ENCODE data around the gene DDX51.
"Not testable (repeated sequence)": the region's sequence is repeated elsewhere in the genome, so short reads cannot be mapped to it uniquely, and the experiment has no call there.

Gene DDX51

DNA sequence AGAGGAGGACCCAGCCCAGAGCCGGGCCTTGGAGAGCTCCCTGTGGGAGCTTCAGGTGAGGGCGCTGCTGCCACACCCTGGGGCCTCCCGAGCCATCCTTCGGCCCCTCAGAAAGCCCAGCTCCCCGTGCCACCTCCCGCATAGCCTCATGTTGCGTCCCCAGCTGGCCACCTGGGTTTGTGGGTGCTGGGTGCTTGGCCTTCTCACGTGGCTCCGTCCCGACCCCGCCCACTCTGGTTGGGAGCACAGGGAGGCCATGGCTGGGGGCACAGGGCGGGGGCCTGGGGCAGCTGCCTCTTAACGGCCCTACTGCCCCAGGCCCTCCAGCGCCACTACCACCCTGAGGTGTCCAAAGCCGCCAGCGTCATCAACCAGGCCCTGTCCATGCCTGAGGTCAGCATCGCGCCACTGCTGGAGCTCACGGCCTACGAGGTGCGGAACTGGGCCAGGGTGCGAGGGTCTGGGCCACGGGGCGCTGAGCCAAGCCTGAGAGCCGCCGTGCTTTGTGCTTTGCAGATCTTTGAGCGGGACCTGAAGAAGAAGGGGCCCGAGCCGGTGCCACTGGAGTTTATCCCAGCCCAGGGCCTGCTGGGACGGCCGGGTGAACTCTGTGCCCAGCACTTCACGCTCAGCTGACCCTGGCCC, 7.8 kb upstream of the DDX51 start:
- Histone ChIP-seq H3K27me3 (ENCODE audit: control insufficient read depth in 1 of 2, insufficient read depth in 1 of 2, low read length in 2 of 2) (peaks cover 0 to 12% of the 10 kb centered on the region in 2 experiments), H4K8ac (ENCODE audit: low read length) (no peak overlapping the region)

DNA sequence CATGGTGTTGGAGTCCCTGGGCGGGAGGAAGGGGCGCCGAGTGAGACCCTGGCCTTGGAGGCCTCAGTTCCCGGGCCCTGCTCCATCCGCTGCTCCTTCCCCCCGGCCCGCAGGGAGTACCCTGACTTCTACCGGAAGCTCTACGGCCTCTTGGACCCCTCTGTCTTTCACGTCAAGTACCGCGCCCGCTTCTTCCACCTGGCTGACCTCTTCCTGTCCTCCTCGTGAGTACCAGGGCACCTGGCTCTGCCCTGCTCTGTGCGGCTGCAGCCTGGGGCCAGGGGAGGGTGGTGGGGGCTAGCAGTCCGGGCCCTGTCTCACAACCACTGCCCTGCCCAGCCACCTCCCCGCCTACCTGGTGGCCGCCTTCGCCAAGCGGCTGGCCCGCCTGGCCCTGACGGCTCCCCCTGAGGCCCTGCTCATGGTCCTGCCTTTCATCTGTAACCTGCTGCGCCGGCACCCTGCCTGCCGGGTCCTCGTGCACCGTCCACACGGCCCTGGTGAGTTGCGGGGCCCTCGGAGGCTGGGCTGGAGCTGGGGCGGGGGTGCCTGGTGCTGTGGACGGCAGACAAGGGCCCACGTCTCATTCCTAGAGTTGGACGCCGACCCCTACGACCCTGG, 7.1 kb upstream of the DDX51 start:
- Histone ChIP-seq H2AFZ (ENCODE audit: low read depth, low read length) (no peak overlapping the region), H3K27ac (ENCODE audit: low read length, poor library complexity, severe bottlenecking) (no peak overlapping the region), H3K4ac (ENCODE audit: low read depth in 1 of 2, low read length in 2 of 2) (no peak overlapping the region), H3K4me3 (ENCODE audit: insufficient read depth in 1 of 2, low read depth in 1 of 2, low read length in 2 of 2) (no peak overlapping the region), H3K4me1 (ENCODE audit: control insufficient read depth, insufficient read depth, low read depth, low read length) (peaks cover 6% of the 10 kb centered on the region), H3K9me3 (ENCODE audit: control insufficient read depth, low read length) (no peaks in the 10 kb centered on the region), H3K79me1 (replicated peaks; ENCODE audit: low read length, poor library complexity, severe bottlenecking) (peaks cover 35% of the 10 kb centered on the region), H2BK120ac (ENCODE audit: low read depth, low read length) (no peak overlapping the region), H3K27me3 (ENCODE audit: control insufficient read depth in 1 of 2, insufficient read depth in 1 of 2, low read length in 2 of 2) (peaks cover 0 to 12% of the 10 kb centered on the region in 2 experiments), H3K4me2 (ENCODE audit: low read length, poor library complexity, severe bottlenecking) (no peak overlapping the region), H4K91ac (ENCODE audit: low read length) (no peak overlapping the region), H4K8ac (ENCODE audit: low read length) (no peak overlapping the region), H2BK12ac (ENCODE audit: low read length in 2 of 2) (no peak overlapping the region), H3K9ac (ENCODE audit: low read length) (no peak overlapping the region), H2BK5ac (ENCODE audit: low read depth, low read length, poor library complexity, severe bottlenecking) (no peak overlapping the region), H3K23ac (ENCODE audit: low read length in 2 of 2) (no peak overlapping the region), H2BK15ac (ENCODE audit: low read depth, poor library complexity, severe bottlenecking) (no peak overlapping the region), H3K14ac (ENCODE audit: low read length in 2 of 2) (no peak overlapping the region), H2AK5ac (ENCODE audit: low read length, severe bottlenecking) (no peak overlapping the region), H3K18ac (ENCODE audit: low read depth in 1 of 2, low read length in 2 of 2) (no peak overlapping the region), H3K36me3 (ENCODE audit: control insufficient read depth in 1 of 2, insufficient read depth in 2 of 2, low read depth in 1 of 2, low read length in 2 of 2) (peaks cover 11 to 66% of the 10 kb centered on the region in 2 experiments)
- 96% methylated on average over 31 of the region's 36 CpGs for WGBS
- DNase-seq = no peak

More for the DNA sequence above, 7.8 kb upstream of the DDX51 start:
- no peak overlapping the region for H3K4me2 ChIP-seq (ENCODE audit: low read length, poor library complexity, severe bottlenecking)
- 91% methylated on average over 32 of the region's 32 CpGs for WGBS
- H3K4me1 ChIP-seq (ENCODE audit: control insufficient read depth, insufficient read depth, low read depth, low read length) = peaks cover 8% of the 10 kb centered on the region
- no peak overlapping the region for H2BK120ac ChIP-seq (ENCODE audit: low read depth, low read length)
- H2AFZ ChIP-seq (ENCODE audit: low read depth, low read length) = no peak overlapping the region
- no peaks in the 10 kb centered on the region for H3K9me3 ChIP-seq (ENCODE audit: control insufficient read depth, low read length)
- no peak overlapping the region for H3K4me3 ChIP-seq (ENCODE audit: insufficient read depth in 1 of 2, low read depth in 1 of 2, low read length in 2 of 2)
- H2AK5ac ChIP-seq (ENCODE audit: low read length, severe bottlenecking) = no peak overlapping the region
- peak overlapping the region; percentile 60 for H2BK15ac ChIP-seq (ENCODE audit: low read depth, poor library complexity, severe bottlenecking)
- no peak overlapping the region for H2BK12ac ChIP-seq (ENCODE audit: low read length in 2 of 2)
- no peak overlapping the region for H2BK5ac ChIP-seq (ENCODE audit: low read depth, low read length, poor library complexity, severe bottlenecking)
- H3K4ac ChIP-seq (ENCODE audit: low read depth in 1 of 2, low read length in 2 of 2) = no peak overlapping the region
- H3K18ac ChIP-seq (ENCODE audit: low read depth in 1 of 2, low read length in 2 of 2) = no peak overlapping the region
- H3K27ac ChIP-seq (ENCODE audit: low read length, poor library complexity, severe bottlenecking) = no peak overlapping the region
- peaks cover 32% of the 10 kb centered on the region for H3K79me1 ChIP-seq (replicated peaks; ENCODE audit: low read length, poor library complexity, severe bottlenecking)
- peaks cover 15 to 67% of the 10 kb centered on the region in 2 experiments for H3K36me3 ChIP-seq (ENCODE audit: control insufficient read depth in 1 of 2, insufficient read depth in 2 of 2, low read depth in 1 of 2, low read length in 2 of 2)
- H4K91ac ChIP-seq (ENCODE audit: low read length) = no peak overlapping the region
- H3K14ac ChIP-seq (ENCODE audit: low read length in 2 of 2) = no peak overlapping the region
- DNase-seq = no peak
- H3K23ac ChIP-seq (ENCODE audit: low read length in 2 of 2) = no peak overlapping the region
- no peak overlapping the region for H3K9ac ChIP-seq (ENCODE audit: low read length)

DNA sequence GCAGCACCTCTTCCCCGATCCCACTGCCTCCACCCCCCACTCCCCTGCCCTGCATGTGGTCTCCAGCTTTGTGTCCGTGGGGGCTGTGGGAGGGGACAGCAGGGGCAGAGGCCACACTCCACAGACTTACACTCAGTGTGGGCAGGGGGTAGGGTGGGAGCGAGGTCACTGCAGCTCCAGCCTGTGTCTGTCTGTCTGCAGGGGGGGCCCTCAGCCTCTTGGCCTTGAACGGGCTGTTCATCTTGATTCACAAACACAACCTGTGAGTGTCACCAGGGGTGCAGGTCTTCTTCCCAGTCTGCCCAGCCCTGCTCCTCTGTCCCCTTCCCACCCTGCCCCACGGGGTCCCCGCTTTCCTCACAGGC, 6.6 kb upstream of the DDX51 start:
- H2BK5ac ChIP-seq (ENCODE audit: low read depth, low read length, poor library complexity, severe bottlenecking) = no peak overlapping the region
- no peak overlapping the region for H2AFZ ChIP-seq (ENCODE audit: low read depth, low read length)
- H3K18ac ChIP-seq (ENCODE audit: low read depth in 1 of 2, low read length in 2 of 2) = no peak overlapping the region
- DNase-seq = no peak
- H3K4me1 ChIP-seq (ENCODE audit: control insufficient read depth, insufficient read depth, low read depth, low read length) = peaks cover 7% of the 10 kb centered on the region
- no peak overlapping the region for H3K27ac ChIP-seq (ENCODE audit: low read length, poor library complexity, severe bottlenecking)
- H3K23ac ChIP-seq (ENCODE audit: low read length in 2 of 2) = no peak overlapping the region
- H4K8ac ChIP-seq (ENCODE audit: low read length) = no peak overlapping the region
- H4K91ac ChIP-seq (ENCODE audit: low read length) = no peak overlapping the region
- peaks cover 0 to 12% of the 10 kb centered on the region in 2 experiments for H3K27me3 ChIP-seq (ENCODE audit: control insufficient read depth in 1 of 2, insufficient read depth in 1 of 2, low read length in 2 of 2)
- H2BK120ac ChIP-seq (ENCODE audit: low read depth, low read length) = no peak overlapping the region
- H3K4me3 ChIP-seq (ENCODE audit: insufficient read depth in 1 of 2, low read depth in 1 of 2, low read length in 2 of 2) = no peak overlapping the region
- H2AK5ac ChIP-seq (ENCODE audit: low read length, severe bottlenecking) = no peak overlapping the region
- no peak overlapping the region for H3K4ac ChIP-seq (ENCODE audit: low read depth in 1 of 2, low read length in 2 of 2)
- no peak overlapping the region for H3K9ac ChIP-seq (ENCODE audit: low read length)
- no peak overlapping the region for H2BK15ac ChIP-seq (ENCODE audit: low read depth, poor library complexity, severe bottlenecking)
- H3K36me3 ChIP-seq (ENCODE audit: control insufficient read depth in 1 of 2, insufficient read depth in 2 of 2, low read depth in 1 of 2, low read length in 2 of 2) = peaks cover 9 to 64% of the 10 kb centered on the region in 2 experiments
- H2BK12ac ChIP-seq (ENCODE audit: low read length in 2 of 2) = no peak overlapping the region
- no peak overlapping the region for H3K4me2 ChIP-seq (ENCODE audit: low read length, poor library complexity, severe bottlenecking)
- H3K9me3 ChIP-seq (ENCODE audit: control insufficient read depth, low read length) = no peaks in the 10 kb centered on the region
- H3K79me1 ChIP-seq (replicated peaks; ENCODE audit: low read length, poor library complexity, severe bottlenecking) = peaks cover 38% of the 10 kb centered on the region
- no peak overlapping the region for H3K14ac ChIP-seq (ENCODE audit: low read length in 2 of 2)
- WGBS = 86% methylated on average over 5 of the region's 6 CpGs

DNA sequence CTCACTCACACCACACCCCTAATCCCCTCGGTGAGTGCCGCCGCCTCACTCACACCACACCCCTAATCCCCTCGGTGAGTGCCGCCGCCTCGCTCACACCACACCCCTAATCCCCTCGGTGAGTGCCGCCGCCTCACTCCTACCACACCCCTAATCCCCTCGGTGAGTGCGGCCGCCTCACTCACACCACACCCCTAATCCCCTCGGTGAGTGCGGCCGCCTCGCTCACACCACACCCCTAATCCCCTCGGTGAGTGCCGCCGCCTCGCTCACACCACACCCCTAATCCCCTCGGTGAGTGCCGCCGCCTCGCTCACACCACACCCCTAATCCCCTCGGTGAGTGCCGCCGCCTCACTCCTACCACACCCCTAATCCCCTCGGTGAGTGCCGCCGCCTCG, 5.4 kb upstream of the DDX51 start:
- H2BK12ac ChIP-seq (ENCODE audit: low read length in 2 of 2); H3K9me3 ChIP-seq (ENCODE audit: control insufficient read depth, low read length); H2BK15ac ChIP-seq (ENCODE audit: low read depth, poor library complexity, severe bottlenecking); H3K18ac ChIP-seq (ENCODE audit: low read depth in 1 of 2, low read length in 2 of 2); DNase-seq; H4K91ac ChIP-seq (ENCODE audit: low read length); H2BK120ac ChIP-seq (ENCODE audit: low read depth, low read length); H2BK5ac ChIP-seq (ENCODE audit: low read depth, low read length, poor library complexity, severe bottlenecking); H3K4me3 ChIP-seq (ENCODE audit: insufficient read depth in 1 of 2, low read depth in 1 of 2, low read length in 2 of 2); H3K9ac ChIP-seq (ENCODE audit: low read length); H2AFZ ChIP-seq (ENCODE audit: low read depth, low read length); H3K4me2 ChIP-seq (ENCODE audit: low read length, poor library complexity, severe bottlenecking); H3K23ac ChIP-seq (ENCODE audit: low read length in 2 of 2); H3K4ac ChIP-seq (ENCODE audit: low read depth in 1 of 2, low read length in 2 of 2); H3K14ac ChIP-seq (ENCODE audit: low read length in 2 of 2); H3K27me3 ChIP-seq (ENCODE audit: control insufficient read depth in 1 of 2, insufficient read depth in 1 of 2, low read length in 2 of 2); H3K27ac ChIP-seq (ENCODE audit: low read length, poor library complexity, severe bottlenecking); H4K8ac ChIP-seq (ENCODE audit: low read length); H2AK5ac ChIP-seq (ENCODE audit: low read length, severe bottlenecking): not testable (repeated sequence)
- H3K79me1 ChIP-seq (replicated peaks; ENCODE audit: low read length, poor library complexity, severe bottlenecking) = peaks cover 48% of the 10 kb centered on the region
- WGBS = 95% methylated on average over 7 of the region's 32 CpGs
- peaks cover 19% of the 10 kb centered on the region for H3K4me1 ChIP-seq (ENCODE audit: control insufficient read depth, insufficient read depth, low read depth, low read length)
- H3K36me3 ChIP-seq (ENCODE audit: control insufficient read depth in 1 of 2, insufficient read depth in 2 of 2, low read depth in 1 of 2, low read length in 2 of 2) = peaks cover 8 to 57% of the 10 kb centered on the region in 2 experiments
